ENCODE measurements around the gene GNPDA2.
A peak's percentile ranks its signal among the peaks of the same experiment; 100 is the strongest.

Gene GNPDA2

GRCh38 chr4:44725726-44726037, 674 bp downstream of the GNPDA2 start:
- Histone ChIP-seq H3K4me3 (ENCODE audit: low read depth, low read length, poor library complexity, severe bottlenecking) (peak overlapping the region; percentile 85), H3K27ac (ENCODE audit: low read depth, low read length, poor library complexity, severe bottlenecking) (peak overlapping the region; percentile 42), H3K79me2 (ENCODE audit: insufficient read depth, low read length) (peaks cover 56% of the 10 kb centered on the region)

GRCh38 chr4:44725166-44725565, 1.2 kb downstream of the GNPDA2 start:
- H3K27ac ChIP-seq (ENCODE audit: low read depth, low read length, poor library complexity, severe bottlenecking), result no peak overlapping the region
- H3K4me1 ChIP-seq (ENCODE audit: insufficient read depth, low read length, severe bottlenecking), result peaks cover 31% of the 10 kb centered on the region
- no peaks in the 10 kb centered on the region for H3K9me3 ChIP-seq (ENCODE audit: low read length)
- peak overlapping the region; percentile 85 for H3K4me3 ChIP-seq (ENCODE audit: low read depth, low read length, poor library complexity, severe bottlenecking)
- TF ChIP-seq EZH2 (IDR thresholded peaks at IDR 0.05; ENCODE audit: borderline replicate concordance, low read length) (no peak), CTCF (IDR thresholded peaks at IDR 0.05; ENCODE audit: low read length) (no peak)
- no peaks in the 10 kb centered on the region for H3K9me2 ChIP-seq (ENCODE audit: low read depth, low read length)
- peaks cover 61% of the 10 kb centered on the region for H3K79me2 ChIP-seq (ENCODE audit: insufficient read depth, low read length)
- H3F3A ChIP-seq (ENCODE audit: insufficient read depth, low read length), result no peaks in the 10 kb centered on the region
- no peaks in the 10 kb centered on the region for H4K20me1 ChIP-seq (ENCODE audit: insufficient read depth, low read length)
- H3K4me2 ChIP-seq (ENCODE audit: low read length), result peak overlapping the region; percentile 98
- H3K9ac ChIP-seq (ENCODE audit: low read length), result peak overlapping the region; percentile 89
- H3K27me3 ChIP-seq (ENCODE audit: insufficient read depth, low read length), result no peaks in the 10 kb centered on the region
- peaks cover 2% of the 10 kb centered on the region; the same call in 1 of the 2 replicates for H3K36me3 ChIP-seq (ENCODE audit: insufficient read depth, low read length)
- no peak overlapping the region for H2AFZ ChIP-seq (ENCODE audit: low read length)

More at GRCh38 chr4:44725726-44726037, 674 bp downstream of the GNPDA2 start:
- Histone ChIP-seq H2AFZ (ENCODE audit: low read length) (peak overlapping the region; percentile 72; the same call in 1 of the 2 replicates), H3K9ac (ENCODE audit: low read length) (peak overlapping the region; percentile 89), H3K4me2 (ENCODE audit: low read length) (peak overlapping the region; percentile 98), H3K9me3 (ENCODE audit: low read length) (no peaks in the 10 kb centered on the region), H3K36me3 (ENCODE audit: insufficient read depth, low read length) (no peaks in the 10 kb centered on the region; the same call in 1 of the 2 replicates), H3K4me1 (ENCODE audit: insufficient read depth, low read length, severe bottlenecking) (peaks cover 31% of the 10 kb centered on the region), H4K20me1 (ENCODE audit: insufficient read depth, low read length) (no peaks in the 10 kb centered on the region), H3K27me3 (ENCODE audit: insufficient read depth, low read length) (no peaks in the 10 kb centered on the region), H3K9me2 (ENCODE audit: low read depth, low read length) (no peaks in the 10 kb centered on the region), H3F3A (ENCODE audit: insufficient read depth, low read length) (no peaks in the 10 kb centered on the region)
- TF ChIP-seq EZH2 (IDR thresholded peaks at IDR 0.05; ENCODE audit: borderline replicate concordance, low read length), result no peak
- TF ChIP-seq CTCF (IDR thresholded peaks at IDR 0.05; ENCODE audit: low read length), result no peak

DNA sequence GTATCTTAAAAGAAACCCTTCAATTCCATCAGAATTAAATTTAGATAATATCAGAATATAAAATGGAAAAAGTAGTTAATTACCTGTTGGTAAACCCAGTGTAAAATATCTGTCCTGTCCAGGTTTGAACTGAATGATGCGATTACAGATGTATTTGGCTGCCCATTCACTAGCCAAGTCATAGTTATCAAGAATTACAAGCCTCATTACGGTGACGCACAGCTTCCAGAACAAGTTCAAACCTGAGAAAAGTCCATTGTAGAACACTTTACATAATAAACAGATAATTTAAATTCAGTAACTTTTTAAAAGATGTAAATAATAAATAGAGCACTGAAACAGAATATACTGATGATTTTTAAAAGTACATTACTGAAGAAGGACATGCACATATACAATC, 4.4 kb downstream of the GNPDA2 start:
- H3K36me3 ChIP-seq (ENCODE audit: insufficient read depth, low read length), result peaks cover 14% of the 10 kb centered on the region; the same call in 1 of the 2 replicates
- H3F3A ChIP-seq (ENCODE audit: insufficient read depth, low read length), result no peaks in the 10 kb centered on the region
- H3K4me1 ChIP-seq (ENCODE audit: insufficient read depth, low read length, severe bottlenecking), result peaks cover 27% of the 10 kb centered on the region
- no peak overlapping the region for H2AFZ ChIP-seq (ENCODE audit: low read length)
- no peak overlapping the region for H3K27ac ChIP-seq (ENCODE audit: low read depth, low read length, poor library complexity, severe bottlenecking)
- peaks cover 92% of the 10 kb centered on the region for H3K79me2 ChIP-seq (ENCODE audit: insufficient read depth, low read length)
- no peaks in the 10 kb centered on the region for H4K20me1 ChIP-seq (ENCODE audit: insufficient read depth, low read length)
- H3K4me3 ChIP-seq (ENCODE audit: low read depth, low read length, poor library complexity, severe bottlenecking), result no peak overlapping the region
- no peak overlapping the region for H3K9ac ChIP-seq (ENCODE audit: low read length)
- no peaks in the 10 kb centered on the region for H3K27me3 ChIP-seq (ENCODE audit: insufficient read depth, low read length)
- H3K4me2 ChIP-seq (ENCODE audit: low read length), result no peak overlapping the region
- no peak for TF ChIP-seq EZH2 (IDR thresholded peaks at IDR 0.05; ENCODE audit: borderline replicate concordance, low read length)
- no peak for TF ChIP-seq CTCF (IDR thresholded peaks at IDR 0.05; ENCODE audit: low read length)
- H3K9me3 ChIP-seq (ENCODE audit: low read length), result no peaks in the 10 kb centered on the region
- H3K9me2 ChIP-seq (ENCODE audit: low read depth, low read length), result no peaks in the 10 kb centered on the region
